ENCODE data around the gene P2RY6.

P2RY6 gene

DNA sequence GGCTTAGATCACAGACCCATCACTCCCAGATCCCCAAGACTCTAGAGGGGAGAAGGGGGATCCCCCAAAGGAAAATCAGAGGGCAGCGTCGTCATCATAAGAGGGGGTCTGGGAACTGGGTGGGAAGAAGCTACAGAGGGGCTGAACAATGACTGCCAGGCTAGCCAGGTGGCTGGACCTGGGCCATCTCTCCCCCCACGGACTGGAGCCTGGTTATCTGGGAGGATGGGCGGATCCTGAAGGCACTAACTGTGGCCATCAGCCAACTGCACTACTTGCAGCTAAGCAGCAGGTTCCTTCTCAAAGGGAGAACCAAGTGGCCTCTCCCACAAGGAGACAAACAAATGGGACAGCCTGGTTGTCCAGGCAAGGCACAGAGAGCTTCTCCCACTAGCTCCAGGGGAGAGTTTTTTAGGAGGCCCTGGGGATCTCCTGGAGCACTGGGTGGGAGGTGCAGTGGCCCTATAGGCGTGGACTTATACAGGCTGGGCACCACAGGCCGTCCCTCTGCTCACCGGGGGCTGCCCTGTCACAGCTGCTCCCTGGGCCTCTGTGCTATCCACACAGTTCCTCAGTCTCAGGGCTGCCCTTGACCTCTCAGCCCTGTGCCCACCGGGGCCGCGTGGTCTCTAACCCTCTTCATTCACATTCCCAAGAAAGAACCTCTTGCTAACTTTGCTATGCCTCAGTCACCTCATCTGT, 15.4 kb downstream of the P2RY6 start:
- H3K27ac Mint-ChIP-seq, result no peak overlapping the region
- DNase-seq, result no peak
- no peak overlapping the region for H3K4me3 Mint-ChIP-seq
- H3K9me3 Mint-ChIP-seq, result no peaks in the 10 kb centered on the region
- CTCF ChIA-PET, result interaction anchor here (1.1 to 5.5 kb wide), 10 partner anchors 13 to 456 kb away, joined by 3 to 62 read pairs (median 5); no protein-coding TSS in a partner anchor
- H3K36me3 Mint-ChIP-seq, result no peaks in the 10 kb centered on the region
- H3K4me1 Mint-ChIP-seq, result peaks cover 16% of the 10 kb centered on the region
- H3K27me3 Mint-ChIP-seq, result peaks cover 51% of the 10 kb centered on the region

DNA sequence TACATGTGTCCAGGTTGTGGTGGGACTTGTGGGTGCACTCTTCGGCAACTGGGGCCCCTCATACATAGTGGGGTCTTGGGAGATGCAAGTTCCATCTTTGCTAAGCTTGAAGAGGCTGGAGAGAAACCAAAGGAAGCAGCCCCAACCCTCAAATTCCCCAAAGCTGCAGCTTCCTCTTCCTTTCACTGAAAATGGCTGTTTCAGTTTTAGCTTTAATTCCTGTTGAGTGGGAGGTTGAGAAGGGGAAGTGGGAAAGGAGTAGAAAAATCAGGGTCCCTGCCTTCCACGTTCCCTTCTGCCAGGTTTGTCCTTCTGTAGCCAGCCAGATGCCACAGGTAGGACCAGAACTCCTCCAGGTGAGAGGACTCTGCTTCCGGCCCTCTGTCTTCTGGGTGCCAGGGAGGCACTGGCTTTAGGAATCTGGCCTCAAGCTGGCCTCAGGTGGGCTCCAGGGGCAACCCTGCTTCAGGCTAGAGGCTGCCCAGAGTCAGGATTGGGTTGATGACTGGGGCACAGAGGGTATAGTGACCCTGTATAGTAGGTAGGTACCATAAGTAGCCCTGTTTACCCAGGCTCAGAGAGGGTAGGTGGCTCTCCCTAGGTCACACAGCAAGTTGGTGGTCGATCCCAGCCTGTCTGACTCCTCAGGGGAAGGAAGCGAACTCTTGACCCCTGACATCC, 16.2 kb downstream of the P2RY6 start:
- Mint-ChIP-seq H3K4me1 (peaks cover 16% of the 10 kb centered on the region), H3K27ac (no peak overlapping the region), H3K36me3 (no peaks in the 10 kb centered on the region), H3K9me3 (no peaks in the 10 kb centered on the region), H3K27me3 (peaks cover 56% of the 10 kb centered on the region), H3K4me3 (no peak overlapping the region)
- CTCF ChIA-PET, result interaction anchor here (0.9 to 5.5 kb wide), 16 partner anchors 8 to 457 kb away, joined by 3 to 62 read pairs (median 5); no protein-coding TSS in a partner anchor
- no peak for DNase-seq

DNA sequence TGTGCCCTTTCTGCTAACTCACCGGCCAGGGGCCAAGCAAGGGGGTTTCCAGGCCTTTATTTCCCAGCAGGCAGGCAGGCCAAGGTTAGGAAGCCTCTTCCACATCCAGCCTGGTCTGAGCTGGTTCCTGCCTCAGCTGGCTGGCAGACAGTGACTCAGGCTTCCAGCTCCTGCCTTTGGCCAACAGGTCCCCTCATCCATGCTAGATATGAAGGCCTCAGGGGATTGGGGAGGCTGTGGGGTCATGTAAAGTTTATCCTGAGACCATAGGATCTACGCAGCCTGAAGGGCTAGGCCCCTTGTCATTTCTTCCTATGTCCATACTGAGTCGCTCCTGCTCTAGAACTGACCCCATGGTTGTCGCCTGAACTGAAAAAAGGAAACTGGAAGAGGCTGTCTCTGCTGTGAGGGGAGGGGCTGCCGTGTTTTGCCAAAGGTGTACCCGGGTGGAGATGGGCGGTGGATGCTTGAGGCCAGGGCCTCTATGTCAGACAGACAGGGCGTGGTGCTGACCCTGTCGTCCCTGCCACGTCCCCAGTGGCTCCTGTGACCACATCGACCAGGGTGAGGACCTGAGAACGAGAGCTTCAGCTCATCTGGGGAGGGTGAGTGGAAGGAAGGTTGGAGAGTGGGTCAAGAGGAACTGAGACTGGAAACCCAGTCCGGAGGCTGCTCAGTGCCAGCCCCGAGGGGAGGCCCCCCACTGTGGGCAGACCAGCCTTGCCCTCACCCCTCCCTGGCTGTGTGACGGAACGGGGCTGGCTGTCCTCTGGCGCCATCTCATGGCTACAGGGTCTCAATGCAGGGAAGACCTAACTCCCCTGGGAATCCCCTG, 17.0 kb downstream of the P2RY6 start:
- Mint-ChIP-seq H3K4me1 (peaks cover 16% of the 10 kb centered on the region), H3K27me3 (peaks cover 56% of the 10 kb centered on the region), H3K4me3 (no peak overlapping the region), H3K36me3 (no peaks in the 10 kb centered on the region), H3K9me3 (no peaks in the 10 kb centered on the region), H3K27ac (no peak overlapping the region)
- CTCF ChIA-PET, result interaction anchor here (0.7 to 5.5 kb wide), 25 partner anchors 9 to 457 kb away, joined by 3 to 62 read pairs (median 4); no protein-coding TSS in a partner anchor
- DNase-seq, result peak; percentile 66

DNA sequence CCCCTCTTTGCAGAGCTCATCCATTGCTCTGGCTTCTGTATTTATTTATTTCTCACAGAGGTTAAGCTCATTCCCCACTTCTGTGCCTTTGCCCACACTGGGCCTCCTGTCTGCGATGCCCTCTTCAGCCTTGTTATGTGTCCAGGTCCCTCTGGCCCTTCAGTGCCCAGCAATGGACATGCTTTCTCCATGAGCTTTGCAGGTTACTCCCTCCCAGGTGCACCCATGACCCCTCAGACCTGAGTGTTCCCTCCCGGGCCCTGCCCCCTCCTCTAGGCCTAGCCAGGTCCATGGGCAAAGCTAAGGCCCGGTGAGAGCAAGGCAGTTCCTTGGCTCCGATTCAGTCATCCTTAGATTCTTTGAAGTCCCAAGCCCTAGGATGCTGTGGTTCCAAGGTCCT, 18.4 kb downstream of the P2RY6 start:
- CTCF ChIA-PET, result interaction anchor here (0.6 to 5.5 kb wide), 13 partner anchors 10 to 114 kb away, joined by 3 to 62 read pairs (median 4); no protein-coding TSS in a partner anchor
- no peak for DNase-seq
- H3K27me3 Mint-ChIP-seq, result peaks cover 62% of the 10 kb centered on the region
- H3K36me3 Mint-ChIP-seq, result no peaks in the 10 kb centered on the region
- no peak overlapping the region for H3K4me3 Mint-ChIP-seq
- no peak overlapping the region for H3K27ac Mint-ChIP-seq
- peaks cover 16% of the 10 kb centered on the region for H3K4me1 Mint-ChIP-seq
- no peaks in the 10 kb centered on the region for H3K9me3 Mint-ChIP-seq

DNA sequence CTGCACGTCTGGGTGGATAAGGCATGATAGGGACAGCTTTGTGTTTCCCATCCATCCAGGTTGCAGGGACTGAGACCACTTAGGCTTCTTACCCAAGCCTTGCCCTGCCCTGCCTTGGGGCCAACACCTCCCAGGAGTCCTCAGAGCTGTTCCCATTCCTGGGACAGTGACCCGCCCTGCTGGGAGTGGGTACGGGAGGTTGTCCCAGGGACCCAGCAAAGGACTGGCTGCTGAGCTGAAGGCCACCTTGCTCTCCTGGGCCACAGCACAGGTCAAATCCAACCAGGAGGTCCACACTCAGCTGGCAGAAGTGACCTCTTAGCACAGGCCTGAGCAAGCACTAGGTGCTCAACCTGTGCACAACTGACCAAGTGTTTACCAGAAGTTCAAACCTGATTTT, 19.1 kb downstream of the P2RY6 start:
- CTCF ChIA-PET, result interaction anchor here (0.9 to 5.5 kb wide), 9 partner anchors 9 to 115 kb away, joined by 3 to 62 read pairs (median 8); partner anchors contain the start of gene ARHGEF17
- Mint-ChIP-seq H3K36me3 (no peaks in the 10 kb centered on the region), H3K4me3 (no peak overlapping the region), H3K9me3 (no peaks in the 10 kb centered on the region), H3K27ac (no peak overlapping the region), H3K4me1 (peaks cover 16% of the 10 kb centered on the region), H3K27me3 (peaks cover 59% of the 10 kb centered on the region)
- DNase-seq, result no peak

DNA sequence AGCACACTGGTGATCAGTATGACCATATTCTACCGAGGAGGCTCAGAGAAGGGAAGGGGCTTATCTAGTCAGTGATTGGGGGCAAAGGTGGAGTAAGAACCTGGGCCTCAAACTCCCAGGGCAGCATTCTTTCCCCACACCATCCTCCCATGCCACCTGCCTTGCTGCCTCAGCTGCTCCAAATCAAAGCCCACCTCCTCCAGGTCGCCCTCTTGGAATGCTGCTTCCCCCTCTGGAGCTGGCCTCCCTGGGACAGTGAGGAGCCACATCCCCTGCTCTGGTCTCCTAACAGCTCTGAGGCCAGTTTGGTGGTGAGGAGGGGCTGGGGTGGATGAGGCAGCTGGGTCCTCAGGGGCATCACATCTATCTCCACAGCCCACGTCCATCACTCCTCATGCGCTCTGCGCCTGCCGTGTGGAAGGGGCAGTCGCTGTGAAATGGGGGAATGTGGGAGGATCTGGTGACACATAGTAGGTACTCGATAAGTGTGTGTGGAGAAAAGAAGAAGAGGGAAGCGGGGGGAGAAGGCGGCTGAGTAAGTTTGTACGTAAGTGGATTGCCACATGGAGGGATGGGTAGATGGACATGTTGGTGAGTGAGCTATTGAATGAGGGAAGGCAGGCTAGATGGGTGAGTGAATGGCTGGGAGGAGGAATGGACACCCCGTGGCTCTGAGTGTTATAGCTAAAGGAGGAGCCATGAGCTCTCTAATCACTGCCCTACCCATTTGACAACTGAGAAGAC, 19.8 kb downstream of the P2RY6 start:
- Mint-ChIP-seq H3K27ac (no peak overlapping the region), H3K27me3 (peaks cover 55% of the 10 kb centered on the region), H3K9me3 (no peaks in the 10 kb centered on the region), H3K4me3 (no peak overlapping the region), H3K4me1 (peaks cover 16% of the 10 kb centered on the region), H3K36me3 (no peaks in the 10 kb centered on the region)
- CTCF ChIA-PET, result interaction anchor here (0.7 to 5.5 kb wide), 8 partner anchors 8 to 568 kb away, joined by 3 to 62 read pairs (median 18); partner anchors contain the start of gene ARHGEF17
- DNase-seq, result no peak

DNA sequence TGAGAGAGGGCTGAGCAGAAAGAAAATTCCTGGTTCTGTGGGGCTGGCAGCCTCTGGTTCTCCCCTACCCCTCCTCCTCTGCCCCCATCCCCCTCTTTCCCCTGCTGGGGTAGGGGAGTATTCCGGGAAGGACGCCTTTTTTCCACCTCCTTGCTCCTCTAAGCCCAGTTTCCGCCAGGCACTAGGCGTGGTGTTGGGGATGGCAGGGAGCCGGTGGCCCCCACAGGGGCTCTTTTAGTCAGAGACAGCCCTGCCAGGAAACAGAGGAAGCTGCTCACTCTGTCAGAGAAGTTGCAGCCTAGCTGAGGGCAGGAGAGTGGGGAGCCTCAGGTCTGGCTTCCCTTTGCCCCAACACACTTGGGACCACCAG, 20.4 kb downstream of the P2RY6 start:
- CTCF ChIA-PET, result interaction anchor here (0.7 to 5.1 kb wide), 5 partner anchors 10 to 569 kb away, joined by 3 to 38 read pairs (median 4); partner anchors contain the start of gene ARHGEF17
- no peak for DNase-seq
- Mint-ChIP-seq H3K4me1 (peaks cover 16% of the 10 kb centered on the region), H3K9me3 (no peaks in the 10 kb centered on the region), H3K4me3 (no peak overlapping the region), H3K27me3 (peaks cover 50% of the 10 kb centered on the region), H3K36me3 (no peaks in the 10 kb centered on the region), H3K27ac (no peak overlapping the region)

DNA sequence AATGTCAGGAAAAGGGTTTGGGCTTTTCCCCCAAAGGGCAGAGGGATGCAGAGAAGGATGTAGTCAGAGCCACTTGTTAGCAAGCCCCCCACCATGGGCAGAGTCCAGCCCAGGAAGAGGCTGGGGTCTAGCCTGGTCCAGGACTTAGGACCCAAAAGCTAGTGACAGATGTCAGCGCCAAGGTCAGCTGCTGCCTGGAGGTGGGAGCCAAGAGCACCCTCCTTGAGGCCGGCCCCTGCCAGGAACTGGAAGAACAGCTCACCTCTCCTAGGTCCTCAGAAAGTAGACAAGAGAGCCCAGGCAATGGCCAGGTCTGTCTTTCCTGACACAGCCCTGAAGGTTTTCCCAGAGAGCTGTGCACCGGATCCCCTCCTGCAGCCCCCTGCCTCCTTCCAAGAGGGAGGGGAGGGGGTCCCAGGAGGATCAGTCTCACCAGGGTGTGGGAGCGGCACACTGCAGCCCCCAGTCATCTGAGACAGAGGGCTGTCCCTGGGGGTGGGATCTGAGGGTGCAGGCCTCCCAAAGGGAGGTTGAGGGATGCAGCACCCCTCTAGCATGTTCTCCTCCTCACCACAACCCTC, 21.3 kb downstream of the P2RY6 start:
- CTCF ChIA-PET, result interaction anchor here (1.6 to 5.1 kb wide), 3 partner anchors 13 to 57 kb away, joined by 4 to 38 read pairs (median 34); partner anchors contain the start of gene ARHGEF17
- DNase-seq, result no peak
- Mint-ChIP-seq H3K4me3 (no peak overlapping the region), H3K27ac (no peak overlapping the region), H3K36me3 (no peaks in the 10 kb centered on the region), H3K4me1 (peaks cover 9% of the 10 kb centered on the region), H3K27me3 (peaks cover 59% of the 10 kb centered on the region), H3K9me3 (no peaks in the 10 kb centered on the region)

DNA sequence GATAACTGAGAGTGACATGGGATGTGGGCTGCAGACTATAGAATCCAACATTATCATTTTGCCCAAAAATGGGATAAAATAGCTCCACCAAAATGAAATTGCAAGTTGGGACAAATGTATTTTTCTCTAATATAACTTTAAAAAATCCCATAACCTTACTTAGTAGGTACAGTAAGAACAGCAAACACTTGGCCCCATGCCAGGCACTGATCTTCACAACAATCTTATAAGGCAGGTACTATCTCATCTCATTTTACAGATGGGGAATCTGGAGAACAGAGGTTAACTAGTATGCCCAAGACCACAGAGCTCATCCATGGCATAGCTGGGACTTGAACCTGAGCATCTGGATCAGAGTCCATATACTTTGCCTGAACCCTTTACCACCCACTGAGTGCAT, 22.5 kb downstream of the P2RY6 start:
- H3K4me1 Mint-ChIP-seq, result no peaks in the 10 kb centered on the region
- no peaks in the 10 kb centered on the region for H3K36me3 Mint-ChIP-seq
- no peaks in the 10 kb centered on the region for H3K9me3 Mint-ChIP-seq
- CTCF ChIA-PET, result interaction anchor here (0.6 to 5.1 kb wide), 15 partner anchors 8 to 366 kb away, joined by 3 to 38 read pairs (median 4); partner anchors contain the start of gene ARHGEF17
- H3K27me3 Mint-ChIP-seq, result peaks cover 67% of the 10 kb centered on the region
- no peak overlapping the region for H3K27ac Mint-ChIP-seq
- no peak overlapping the region for H3K4me3 Mint-ChIP-seq
- DNase-seq, result no peak

DNA sequence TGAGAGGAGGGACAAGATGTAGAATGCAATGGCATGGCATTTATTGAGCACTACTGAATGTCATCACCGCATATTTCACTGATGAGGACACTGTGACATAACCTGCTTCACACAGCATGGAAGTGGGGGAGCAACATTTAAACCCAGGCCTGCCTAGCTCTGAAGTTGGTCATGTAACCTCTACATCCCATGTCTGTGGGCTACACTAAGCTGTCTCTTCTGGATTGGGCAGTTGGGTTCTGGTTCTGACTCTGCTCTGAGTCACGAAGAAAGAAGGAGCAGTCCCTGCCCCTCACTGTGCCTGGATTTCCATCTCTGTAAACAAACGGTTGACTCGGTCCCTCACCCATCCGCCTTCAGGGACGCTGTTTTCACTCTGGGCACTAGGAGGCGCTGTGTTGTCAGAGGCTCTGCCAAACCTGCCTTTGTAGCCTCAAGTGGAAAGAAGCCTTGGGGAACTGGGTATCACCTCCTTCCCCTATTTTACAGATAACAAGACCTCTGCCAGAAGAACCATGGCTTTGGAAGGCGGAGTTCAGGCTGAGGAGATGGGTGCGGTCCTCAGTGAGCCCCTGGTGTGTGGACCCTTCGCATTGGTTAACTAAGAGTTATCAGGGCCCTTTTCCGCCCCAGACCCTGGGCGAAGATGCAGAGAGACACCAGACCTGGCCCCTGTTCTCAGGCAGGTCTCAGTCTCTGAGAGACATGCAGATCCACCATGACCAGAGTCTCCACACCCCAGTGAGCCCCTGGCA, 23.3 kb downstream of the P2RY6 start:
- H3K9me3 Mint-ChIP-seq, result no peaks in the 10 kb centered on the region
- H3K27ac Mint-ChIP-seq, result no peak overlapping the region
- DNase-seq, result peak; percentile 87
- H3K27me3 Mint-ChIP-seq, result peaks cover 68% of the 10 kb centered on the region
- CTCF ChIA-PET, result interaction anchor here (0.6 to 5.1 kb wide), 15 partner anchors 8 to 365 kb away, joined by 3 to 38 read pairs (median 4); partner anchors contain the start of gene ARHGEF17
- H3K36me3 Mint-ChIP-seq, result no peaks in the 10 kb centered on the region
- H3K4me3 Mint-ChIP-seq, result no peak overlapping the region
- H3K4me1 Mint-ChIP-seq, result no peaks in the 10 kb centered on the region

DNA sequence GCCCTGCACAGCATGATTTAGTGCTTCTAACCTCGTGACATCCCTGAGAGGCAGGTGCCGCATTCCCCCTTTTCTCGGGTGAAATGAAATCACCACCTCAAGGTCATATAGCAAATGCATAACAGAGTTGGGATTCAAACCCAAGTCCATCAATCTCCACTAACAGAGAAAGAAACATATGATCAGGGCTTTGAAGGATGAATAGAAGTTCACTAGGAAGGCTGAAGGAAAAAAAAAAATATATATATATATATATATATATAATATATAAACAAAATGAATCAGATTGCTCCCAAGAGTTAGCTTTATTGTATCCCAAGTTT, 23.8 kb downstream of the P2RY6 start:
- no peak overlapping the region for H3K27ac Mint-ChIP-seq
- H3K27me3 Mint-ChIP-seq, result peaks cover 71% of the 10 kb centered on the region
- no peak for DNase-seq
- CTCF ChIA-PET, result interaction anchor here (4.2 to 5.1 kb wide), 2 partner anchors 10 to 40 kb away, joined by 34 to 38 read pairs; partner anchors contain the start of gene ARHGEF17
- no peaks in the 10 kb centered on the region for H3K36me3 Mint-ChIP-seq
- no peaks in the 10 kb centered on the region for H3K4me1 Mint-ChIP-seq
- no peaks in the 10 kb centered on the region for H3K9me3 Mint-ChIP-seq
- no peak overlapping the region for H3K4me3 Mint-ChIP-seq

DNA sequence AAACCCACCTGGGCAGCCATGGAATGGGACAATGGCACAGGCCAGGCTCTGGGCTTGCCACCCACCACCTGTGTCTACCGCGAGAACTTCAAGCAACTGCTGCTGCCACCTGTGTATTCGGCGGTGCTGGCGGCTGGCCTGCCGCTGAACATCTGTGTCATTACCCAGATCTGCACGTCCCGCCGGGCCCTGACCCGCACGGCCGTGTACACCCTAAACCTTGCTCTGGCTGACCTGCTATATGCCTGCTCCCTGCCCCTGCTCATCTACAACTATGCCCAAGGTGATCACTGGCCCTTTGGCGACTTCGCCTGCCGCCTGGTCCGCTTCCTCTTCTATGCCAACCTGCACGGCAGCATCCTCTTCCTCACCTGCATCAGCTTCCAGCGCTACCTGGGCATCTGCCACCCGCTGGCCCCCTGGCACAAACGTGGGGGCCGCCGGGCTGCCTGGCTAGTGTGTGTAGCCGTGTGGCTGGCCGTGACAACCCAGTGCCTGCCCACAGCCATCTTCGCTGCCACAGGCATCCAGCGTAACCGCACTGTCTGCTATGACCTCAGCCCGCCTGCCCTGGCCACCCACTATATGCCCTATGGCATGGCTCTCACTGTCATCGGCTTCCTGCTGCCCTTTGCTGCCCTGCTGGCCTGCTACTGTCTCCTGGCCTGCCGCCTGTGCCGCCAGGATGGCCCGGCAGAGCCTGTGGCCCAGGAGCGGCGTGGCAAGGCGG, 24.5 kb downstream of the P2RY6 start:
- H3K36me3 Mint-ChIP-seq, result no peaks in the 10 kb centered on the region
- no peaks in the 10 kb centered on the region for H3K9me3 Mint-ChIP-seq
- H3K4me1 Mint-ChIP-seq, result no peaks in the 10 kb centered on the region
- DNase-seq, result no peak
- H3K27me3 Mint-ChIP-seq, result peaks cover 66% of the 10 kb centered on the region
- no peak overlapping the region for H3K27ac Mint-ChIP-seq
- H3K4me3 Mint-ChIP-seq, result no peak overlapping the region
- CTCF ChIA-PET, result interaction anchor here (1.3 to 6.8 kb wide), 4 partner anchors 10 to 54 kb away, joined by 3 to 51 read pairs (median 26); no protein-coding TSS in a partner anchor

Measured in activated naive CD4-positive, alpha-beta T cell treated with anti-CD3 and anti-CD28 coated beads, Interleukin-2, amount 10 ng/mL, durations not matched to agents 7 days and 5 days (primary cell).